Naive B cell (primary cell): ENCODE data around the gene TEX10. TPM values are rescaled to one million over a fixed set of nuclear protein-coding genes. Genes with fewer than 3 reads are reported as not detected.

Experiments used
- ATAC-seq, 2 donors: fragments of 150-1000 bp; cut with Tn5 transposase; 2 replicates each; pipeline ENCODE4 v1.10.0; 2021; ENCODE audit warnings: low read depth in 2 of 2, mild to moderate bottlenecking in 2 of 2, moderate library complexity in 2 of 2
- DNase-seq: peaks from one replicate; pipeline ENCODE4 v3.0.0; 2022
- H3K27ac Mint-ChIP-seq, 6 donors: one replicate each; pipeline ENCODE4 v1.8.0; 2020 to 2022; ENCODE audit warnings: mild to moderate bottlenecking in 6 of 6, mixed read lengths in 6 of 6, moderate library complexity in 5 of 6, inconsistent platforms in 2 of 6
- H3K27me3 Mint-ChIP-seq, 3 donors: one replicate each; pipeline ENCODE4 v1.8.0; 2021 to 2022; ENCODE audit warnings: mixed read lengths in 3 of 3, mild to moderate bottlenecking in 1 of 3
- H3K36me3 Mint-ChIP-seq, 2 donors: one replicate each; pipeline ENCODE4 v1.8.0; 2020 to 2022; ENCODE audit warnings: mixed read lengths in 2 of 2, inconsistent platforms in 1 of 2, mild to moderate bottlenecking in 1 of 2
- H3K4me1 Mint-ChIP-seq, 3 donors: one replicate each; pipeline ENCODE4 v1.8.0; 2020 to 2022; ENCODE audit warnings: mixed read lengths in 3 of 3, inconsistent platforms in 1 of 3, mild to moderate bottlenecking in 1 of 3, moderate library complexity in 1 of 3
- H3K4me3 Mint-ChIP-seq, 8 donors: one replicate each; pipeline ENCODE4 v1.8.0; 2020 to 2022; ENCODE audit warnings: mild to moderate bottlenecking in 8 of 8, mixed read lengths in 8 of 8, moderate library complexity in 8 of 8, inconsistent platforms in 2 of 8
- H3K9me3 Mint-ChIP-seq, 7 donors: one replicate each; pipeline ENCODE4 v1.8.0; 2020 to 2022; ENCODE audit warnings: mixed read lengths in 7 of 7, mild to moderate bottlenecking in 5 of 7, inconsistent platforms in 2 of 7, moderate library complexity in 1 of 7
- polyA plus RNA-seq, 6 donors: library from polyadenylated mRNA; unstranded; fragments of 300-500 nt; fragmentation: Illumina TruSeq; gene quantifications; one replicate each; pipeline ENCODE4 v1.2.3, GENCODE V29; 2021; ENCODE audit warnings: low read depth in 6 of 6

TEX10 gene
- polyA plus RNA-seq, 6 donors from 2014 or later: 10.9 to 20.9 (median 16.9) TPM

DNA sequence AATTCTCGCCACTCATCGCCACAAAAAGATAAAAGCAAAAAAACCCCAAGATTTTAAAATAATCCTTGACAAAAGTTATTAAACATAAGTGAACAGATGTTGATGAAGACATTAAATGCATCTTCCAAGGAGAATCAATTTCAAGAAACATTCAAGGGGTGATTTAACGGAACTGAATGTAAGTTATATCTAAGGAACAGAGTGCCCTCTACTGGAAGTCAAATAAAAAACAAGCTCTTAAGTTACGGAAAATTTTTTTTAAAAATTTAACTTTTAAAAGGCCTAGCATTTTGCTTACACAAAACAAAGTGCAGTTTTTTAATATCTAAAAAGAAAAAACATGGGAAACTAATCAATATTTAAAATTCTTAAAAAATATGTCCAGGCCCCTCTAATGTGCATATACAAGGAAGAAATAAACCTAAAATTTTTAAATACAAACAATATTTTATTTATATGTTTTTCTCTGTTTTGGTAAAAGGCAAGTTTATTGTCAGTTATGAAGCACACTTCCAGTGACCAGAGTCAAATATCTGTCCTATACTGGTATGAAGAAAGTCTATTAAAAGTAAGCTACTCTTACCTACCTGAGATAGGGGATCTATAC lies 28.0 kb downstream of the TEX10 start:
- Mint-ChIP-seq H3K9me3 (no peaks in the 10 kb centered on the region), H3K27ac (peak overlapping the region in 3 of 6 donors; percentile 39 to 72 (median 63)), H3K4me1 (peaks cover 3 to 7% (median 4%) of the 10 kb centered on the region in 3 donors), H3K36me3 (no peaks in the 10 kb centered on the region), H3K4me3 (no peak overlapping the region), H3K27me3 (no peaks in the 10 kb centered on the region)
- ATAC-seq: no peak
- peak; percentile 22 for DNase-seq

DNA sequence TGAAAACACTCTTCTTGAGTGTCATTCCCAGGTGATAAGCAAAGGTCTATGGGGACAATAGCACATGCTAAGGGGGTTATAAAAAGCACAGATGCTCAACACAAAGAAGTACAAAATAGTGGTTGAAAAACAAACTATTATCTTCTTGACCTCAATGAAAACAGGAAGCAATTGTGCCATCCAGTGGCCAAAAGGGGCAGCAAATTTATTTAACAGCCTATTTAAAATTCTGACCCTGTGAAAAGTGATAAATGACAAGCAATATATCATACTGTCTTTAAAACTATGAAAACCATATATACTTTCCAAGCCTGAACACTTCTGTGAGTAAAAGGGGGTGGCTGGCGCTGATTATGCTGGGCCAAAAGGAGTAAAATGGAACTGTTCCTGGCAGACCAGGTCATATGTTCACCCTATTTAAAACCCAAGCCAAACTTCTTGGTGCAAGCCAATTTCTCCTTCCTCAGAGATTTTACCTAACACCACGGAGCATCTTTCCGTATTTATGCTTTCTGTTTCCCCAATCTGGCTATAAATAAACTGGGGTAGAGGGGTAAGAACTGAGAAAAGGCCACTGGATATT lies 29.7 kb downstream of the TEX10 start:
- Mint-ChIP-seq H3K4me1 (peaks cover 3 to 9% (median 4%) of the 10 kb centered on the region in 3 donors), H3K27ac (peak overlapping the region in 3 of 6 donors; percentile 4 to 86 (median 24)), H3K4me3 (no peak overlapping the region), H3K36me3 (peaks cover 0 to under 1% of the 10 kb centered on the region in 2 donors), H3K9me3 (no peaks in the 10 kb centered on the region), H3K27me3 (no peaks in the 10 kb centered on the region)
- peak; percentile 21 for DNase-seq
- peak in 1 of 2 donors; percentile 13 for ATAC-seq

DNA sequence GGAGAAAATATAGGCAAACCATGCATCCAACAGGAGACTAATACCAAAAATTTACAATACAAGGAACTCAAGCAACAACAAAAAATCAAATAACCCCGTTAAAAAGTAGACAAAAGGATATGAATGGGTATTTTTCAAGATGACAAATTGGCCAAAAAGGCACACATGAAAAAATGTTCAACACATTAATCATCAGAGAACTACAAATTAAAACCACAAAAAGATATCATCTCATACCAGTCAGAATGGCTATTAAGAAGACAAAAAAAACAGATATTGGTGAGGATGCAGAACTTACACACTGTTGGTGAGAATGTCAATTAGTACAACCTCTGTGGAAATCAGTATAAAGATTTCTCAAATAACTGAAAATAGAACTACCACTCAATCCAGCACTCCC lies 35.0 kb downstream of the TEX10 start:
- Mint-ChIP-seq H3K27ac (peak overlapping the region in 2 of 6 donors; percentile 61 to 81), H3K27me3 (no peaks in the 10 kb centered on the region), H3K36me3 (peaks cover 29 to 34% of the 10 kb centered on the region in 2 donors), H3K4me3 (no peak overlapping the region), H3K4me1 (peaks cover 10 to 27% (median 18%) of the 10 kb centered on the region in 3 donors), H3K9me3 (no peaks in the 10 kb centered on the region)
- ATAC-seq: no peak
- DNase-seq: no peak

GRCh38 chr9:100315561-100315960 lies 37.2 kb downstream of the TEX10 start:
- ATAC-seq: no peak
- H3K36me3 Mint-ChIP-seq: peaks cover 34 to 45% of the 10 kb centered on the region in 2 donors
- H3K9me3 Mint-ChIP-seq: no peaks in the 10 kb centered on the region
- H3K27ac Mint-ChIP-seq: peak overlapping the region in 1 of 6 donors; percentile 75
- DNase-seq: no peak
- no peaks in the 10 kb centered on the region for H3K27me3 Mint-ChIP-seq
- no peak overlapping the region for H3K4me3 Mint-ChIP-seq
- peaks cover 12 to 33% (median 21%) of the 10 kb centered on the region in 3 donors for H3K4me1 Mint-ChIP-seq

DNA sequence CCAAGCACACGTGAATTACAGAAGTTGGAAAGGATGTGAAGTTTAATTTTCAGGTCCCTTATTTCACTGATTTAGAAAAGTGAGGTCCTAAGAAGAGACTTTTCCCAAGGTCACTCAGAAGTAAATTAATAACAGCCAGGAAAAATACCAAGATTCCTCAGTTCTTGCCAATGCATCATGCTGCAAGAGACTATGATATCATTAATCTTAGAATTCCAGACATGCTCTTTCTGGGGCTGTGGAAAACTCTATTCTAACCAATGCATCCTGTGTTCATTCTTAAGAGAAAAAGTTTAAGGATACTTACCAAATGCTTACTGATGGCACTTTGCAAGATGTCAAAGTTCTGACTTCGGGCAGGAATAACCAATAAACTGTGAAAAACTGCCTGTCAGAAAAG lies 42.8 kb downstream of the TEX10 start:
- DNase-seq: no peak
- ATAC-seq: no peak
- Mint-ChIP-seq H3K9me3 (peaks cover 0 to 1% (median 0%) of the 10 kb centered on the region in 7 donors), H3K27me3 (no peaks in the 10 kb centered on the region), H3K36me3 (peaks cover 25 to 55% of the 10 kb centered on the region in 2 donors), H3K4me1 (peaks cover 3 to 22% (median 4%) of the 10 kb centered on the region in 3 donors), H3K4me3 (no peak overlapping the region), H3K27ac (peak overlapping the region in 3 of 6 donors; percentile 5 to 73 (median 69))

DNA sequence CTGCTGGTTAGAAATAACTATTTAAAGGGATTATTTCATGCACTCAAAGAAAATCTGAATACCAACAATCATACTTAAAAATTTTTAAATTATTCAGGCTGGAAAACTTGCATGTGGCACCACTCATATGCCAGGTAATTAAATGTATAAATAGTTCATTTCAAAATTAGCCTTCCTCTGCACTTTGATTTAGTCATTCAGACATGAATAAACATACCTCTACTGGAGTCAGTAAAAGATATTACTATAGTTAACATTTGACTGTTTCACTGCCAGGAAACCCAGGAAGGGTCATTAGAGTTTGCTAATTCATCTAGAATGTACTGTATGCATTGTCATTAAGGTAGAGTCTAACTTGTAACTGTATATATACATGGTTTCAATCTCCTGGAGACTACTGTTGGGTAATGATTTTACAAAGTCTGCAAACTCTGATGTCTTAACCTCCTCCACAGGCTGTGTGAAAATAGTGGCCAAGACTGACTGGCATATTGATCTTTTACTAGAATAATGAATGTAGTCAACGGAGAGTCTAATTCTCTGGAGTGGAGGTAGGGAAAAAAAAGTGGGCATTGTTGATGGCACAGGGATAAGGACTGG lies 43.7 kb downstream of the TEX10 start:
- Mint-ChIP-seq H3K4me1 (peaks cover 3 to 22% (median 4%) of the 10 kb centered on the region in 3 donors), H3K27ac (peak overlapping the region in 5 of 6 donors; percentile 26 to 69 (median 38)), H3K27me3 (no peaks in the 10 kb centered on the region), H3K36me3 (peaks cover 17 to 53% of the 10 kb centered on the region in 2 donors), H3K9me3 (peaks cover 0 to 1% (median 0%) of the 10 kb centered on the region in 7 donors), H3K4me3 (no peak overlapping the region)
- ATAC-seq (no peak), DNase-seq (no peak)

DNA sequence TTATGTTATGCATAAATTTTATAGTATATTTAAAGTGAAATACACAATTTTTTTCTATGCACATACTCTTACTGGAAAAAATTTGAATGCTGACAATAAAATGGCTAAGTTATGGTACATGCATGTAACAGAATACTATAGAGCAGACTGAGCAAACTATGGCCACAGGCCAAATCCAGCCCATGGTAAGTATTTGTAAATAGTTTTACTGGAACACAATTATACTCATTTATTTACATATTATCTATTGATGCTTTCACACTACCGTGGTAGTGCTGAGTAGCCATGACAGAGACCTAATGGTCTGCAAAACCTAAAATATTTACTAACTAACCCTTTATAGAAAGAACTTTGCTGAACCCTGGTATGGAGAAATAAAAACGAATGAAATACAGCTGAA lies 45.7 kb downstream of the TEX10 start:
- Mint-ChIP-seq H3K9me3 (peaks cover 0 to 1% (median 0%) of the 10 kb centered on the region in 7 donors), H3K27ac (peak overlapping the region in 1 of 6 donors; percentile 4), H3K4me1 (peaks cover 2 to 20% (median 3%) of the 10 kb centered on the region in 3 donors), H3K4me3 (no peak overlapping the region), H3K36me3 (peaks cover 26 to 65% of the 10 kb centered on the region in 2 donors), H3K27me3 (no peaks in the 10 kb centered on the region)
- ATAC-seq: no peak
- no peak for DNase-seq

DNA sequence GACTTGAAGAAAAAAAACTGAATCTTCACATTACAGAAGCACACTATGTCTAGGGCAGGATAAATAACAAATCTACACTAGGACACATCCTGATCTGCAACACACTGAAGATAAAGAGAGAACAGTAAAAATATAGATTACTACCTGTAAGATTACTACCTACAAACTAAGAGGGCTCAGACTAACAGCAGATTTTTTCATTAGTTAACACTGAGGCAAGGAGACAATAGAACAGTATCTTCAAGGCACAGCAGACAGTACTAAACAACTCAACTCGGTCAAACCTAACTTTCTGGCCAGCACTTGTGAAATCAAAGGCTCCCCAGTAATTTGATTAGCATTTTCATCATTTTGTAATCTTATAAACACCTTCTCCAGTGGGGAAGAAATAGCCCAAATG lies 46.5 kb downstream of the TEX10 start:
- ATAC-seq: no peak
- peak overlapping the region in 4 of 6 donors; percentile 4 to 76 (median 20) for H3K27ac Mint-ChIP-seq
- H3K4me3 Mint-ChIP-seq: no peak overlapping the region
- peaks cover 26 to 63% of the 10 kb centered on the region in 2 donors for H3K36me3 Mint-ChIP-seq
- peaks cover 0 to 1% (median 0%) of the 10 kb centered on the region in 7 donors for H3K9me3 Mint-ChIP-seq
- H3K27me3 Mint-ChIP-seq: no peaks in the 10 kb centered on the region
- no peak for DNase-seq
- H3K4me1 Mint-ChIP-seq: peaks cover 0 to 19% (median 0%) of the 10 kb centered on the region in 3 donors

DNA sequence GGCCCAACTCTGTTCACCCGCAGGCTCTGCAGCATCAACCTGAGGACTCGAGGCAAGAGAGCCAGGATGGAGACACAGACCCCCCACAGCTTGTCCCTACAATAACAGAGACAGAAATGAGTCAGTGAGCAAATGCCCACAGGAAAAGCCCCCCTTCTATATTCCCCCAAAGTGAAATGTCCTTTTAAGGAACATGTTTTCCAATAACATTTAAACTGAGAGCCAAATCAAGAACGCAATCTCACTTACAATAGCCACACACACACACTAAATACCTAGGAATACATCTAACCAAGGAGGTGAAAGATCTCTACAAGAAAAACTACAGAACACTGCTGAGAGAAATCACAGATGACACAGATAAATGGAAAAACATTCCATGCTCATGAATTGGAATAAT lies 49.0 kb downstream of the TEX10 start:
- Mint-ChIP-seq H3K27me3 (no peaks in the 10 kb centered on the region), H3K36me3 (peaks cover 18 to 47% of the 10 kb centered on the region in 2 donors), H3K4me3 (no peak overlapping the region), H3K9me3 (peaks cover 0 to 1% (median 0%) of the 10 kb centered on the region in 7 donors), H3K27ac (peak overlapping the region in 4 of 6 donors; percentile 2 to 64 (median 35)), H3K4me1 (peaks cover 0 to 14% (median 0%) of the 10 kb centered on the region in 3 donors)
- DNase-seq (no peak), ATAC-seq (no peak)

GRCh38 chr9:100298378-100298777 lies 54.4 kb downstream of the TEX10 start:
- ATAC-seq (no peak), DNase-seq (no peak)
- Mint-ChIP-seq H3K36me3 (peaks cover 16 to 17% of the 10 kb centered on the region in 2 donors), H3K4me3 (no peak overlapping the region), H3K27me3 (no peaks in the 10 kb centered on the region), H3K4me1 (peaks cover 0 to 3% (median 3%) of the 10 kb centered on the region in 3 donors), H3K27ac (peak overlapping the region in 1 of 6 donors; percentile 82), H3K9me3 (no peaks in the 10 kb centered on the region)

DNA sequence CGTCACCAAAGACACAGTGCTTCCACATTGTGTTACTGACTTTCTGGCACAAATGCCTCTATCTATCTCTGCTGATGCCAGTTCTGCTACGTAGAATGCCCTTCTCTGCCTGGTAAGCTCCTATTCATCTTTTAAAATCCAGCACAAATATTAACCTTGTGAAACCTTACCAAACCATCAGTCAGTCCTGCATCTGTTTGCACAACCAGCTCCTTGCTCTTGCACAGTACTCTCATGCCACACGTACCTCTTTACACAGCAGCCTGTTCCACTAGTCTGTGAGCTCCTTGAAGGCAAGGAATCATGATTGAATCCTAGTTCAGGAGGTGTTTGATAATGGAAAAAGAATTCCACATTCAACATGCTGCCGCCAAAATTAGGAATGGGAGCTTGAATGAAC lies 56.3 kb downstream of the TEX10 start:
- Mint-ChIP-seq H3K9me3 (no peaks in the 10 kb centered on the region), H3K4me1 (peaks cover 0 to 3% (median 3%) of the 10 kb centered on the region in 3 donors), H3K36me3 (peaks cover 14 to 17% of the 10 kb centered on the region in 2 donors), H3K27ac (peak overlapping the region in 3 of 6 donors; percentile 10 to 78 (median 65)), H3K27me3 (no peaks in the 10 kb centered on the region), H3K4me3 (no peak overlapping the region)
- ATAC-seq (no peak), DNase-seq (no peak)

- peaks cover 0 to 3% (median 3%) of the 10 kb centered on the region in 3 donors for H3K4me1 Mint-ChIP-seq
- ATAC-seq (no peak), DNase-seq (no peak)
- peak overlapping the region in 2 of 6 donors; percentile 52 to 55 for H3K27ac Mint-ChIP-seq
- H3K36me3 Mint-ChIP-seq: peaks cover 16 to 21% of the 10 kb centered on the region in 2 donors
- H3K9me3 Mint-ChIP-seq: no peaks in the 10 kb centered on the region
- H3K27me3 Mint-ChIP-seq: no peaks in the 10 kb centered on the region
- no peak overlapping the region for H3K4me3 Mint-ChIP-seq
These were observed 57.5 kb downstream of the TEX10 start for GRCh38 chr9:100295240-100295639.

DNA sequence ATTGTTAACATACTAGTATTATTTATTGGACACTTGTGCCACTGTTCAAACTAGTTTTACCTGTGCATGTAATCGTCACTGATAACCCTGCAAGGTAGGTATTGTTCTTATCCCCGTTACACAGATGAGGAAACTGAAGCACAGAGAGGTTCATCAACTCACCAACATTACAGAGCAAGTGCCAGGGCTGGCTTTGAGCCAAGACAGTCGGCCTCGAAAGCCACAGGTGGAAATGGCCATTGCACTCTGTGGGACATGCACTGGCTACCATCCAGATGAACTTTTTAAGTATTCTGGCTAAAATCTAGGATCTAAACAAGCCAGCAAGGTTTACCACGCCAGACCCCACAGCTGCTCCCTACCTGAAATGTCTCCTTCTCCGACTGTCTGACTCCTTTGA lies 57.9 kb downstream of the TEX10 start:
- H3K27me3 Mint-ChIP-seq: no peaks in the 10 kb centered on the region
- peaks cover 0 to 3% (median 3%) of the 10 kb centered on the region in 3 donors for H3K4me1 Mint-ChIP-seq
- ATAC-seq: no peak
- H3K36me3 Mint-ChIP-seq: peaks cover 20 to 25% of the 10 kb centered on the region in 2 donors
- H3K27ac Mint-ChIP-seq: no peak overlapping the region
- no peak for DNase-seq
- no peak overlapping the region for H3K4me3 Mint-ChIP-seq
- H3K9me3 Mint-ChIP-seq: no peaks in the 10 kb centered on the region
